Glomerular visceral epithelial cell (primary cell): ENCODE results near the gene KDR.

Experiments used
- DNase-seq: peaks from one replicate; pipeline ENCODE4 v3.0.0-alpha.2; 2016; ENCODE audit errors: extremely low spot score

The KDR gene

DNA sequence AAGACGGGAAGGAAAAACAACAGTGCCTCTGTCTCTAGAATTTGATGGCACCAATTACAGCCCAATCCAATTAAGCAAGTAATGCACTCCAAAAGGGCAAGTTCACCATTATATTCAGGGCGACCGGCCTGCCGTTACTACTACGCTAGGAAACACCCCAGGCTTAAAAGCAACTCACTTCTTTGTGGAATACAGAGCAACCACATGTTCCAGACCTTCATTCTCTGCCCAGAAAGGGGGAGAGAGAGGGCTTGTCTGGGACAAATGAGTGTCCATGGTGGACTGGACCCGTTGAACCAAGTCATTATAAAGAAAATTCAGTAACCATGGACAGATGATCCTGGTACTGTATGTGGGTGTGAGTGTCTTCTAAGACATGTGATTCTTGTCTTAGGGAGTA, 1.6 kb downstream of the KDR start:
- DNase-seq, result no peak

DNA sequence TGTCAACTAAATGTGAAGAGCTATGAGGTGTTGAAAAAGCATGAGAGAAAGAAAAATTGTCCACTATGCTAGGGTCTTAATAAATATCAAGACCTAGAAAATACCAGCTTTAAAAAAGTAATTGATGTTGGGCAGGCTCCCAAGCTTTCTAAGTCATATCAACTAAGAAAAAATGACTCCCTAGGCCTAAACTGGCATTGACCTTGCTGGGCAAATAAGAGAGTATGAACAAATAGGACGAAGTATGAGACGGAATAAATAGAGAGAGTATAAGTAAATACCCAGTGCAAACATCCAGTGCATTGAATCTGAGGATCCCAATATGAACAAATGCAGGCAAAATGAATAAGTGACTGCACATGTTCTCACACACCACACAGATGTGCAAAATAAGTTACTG, 3.2 kb downstream of the KDR start:
- DNase-seq, result no peak

DNA sequence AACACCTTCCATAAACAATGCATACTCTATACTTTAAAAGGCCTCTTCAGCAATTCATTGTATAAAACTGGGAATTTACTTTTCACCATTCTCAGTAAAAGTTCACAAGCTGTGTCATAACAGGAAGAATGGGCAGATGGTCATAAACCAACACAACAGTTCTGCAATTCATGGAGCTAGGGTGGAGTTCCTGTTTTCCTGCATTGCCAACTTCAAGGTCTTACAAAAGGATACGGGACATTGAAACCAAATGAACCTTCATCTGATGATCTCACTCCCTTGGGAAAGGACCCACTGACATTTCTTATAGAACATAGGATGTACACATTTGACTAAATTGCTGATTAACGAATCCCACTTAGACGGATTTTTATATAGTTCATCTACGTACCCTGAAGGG, 4.1 kb downstream of the KDR start:
- no peak for DNase-seq

DNA sequence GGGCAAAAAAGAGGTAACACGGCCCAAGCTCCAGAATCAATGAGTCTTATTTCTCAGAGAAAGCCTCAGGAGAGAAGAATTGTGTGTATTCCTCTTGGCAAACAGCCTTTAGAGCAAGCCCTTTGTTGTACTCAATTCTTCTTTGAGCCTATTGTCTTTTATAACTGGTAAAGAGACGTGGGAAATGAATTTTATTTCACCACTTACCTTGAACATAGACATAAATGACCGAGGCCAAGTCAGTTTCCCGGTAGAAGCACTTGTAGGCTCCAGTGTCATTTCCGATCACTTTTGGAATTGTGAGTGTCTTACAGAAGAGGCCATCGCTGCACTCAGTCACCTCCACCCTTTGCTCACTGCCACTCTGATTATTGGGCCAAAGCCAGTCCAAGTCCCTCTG, 7.0 kb downstream of the KDR start:
- DNase-seq, result no peak

DNA sequence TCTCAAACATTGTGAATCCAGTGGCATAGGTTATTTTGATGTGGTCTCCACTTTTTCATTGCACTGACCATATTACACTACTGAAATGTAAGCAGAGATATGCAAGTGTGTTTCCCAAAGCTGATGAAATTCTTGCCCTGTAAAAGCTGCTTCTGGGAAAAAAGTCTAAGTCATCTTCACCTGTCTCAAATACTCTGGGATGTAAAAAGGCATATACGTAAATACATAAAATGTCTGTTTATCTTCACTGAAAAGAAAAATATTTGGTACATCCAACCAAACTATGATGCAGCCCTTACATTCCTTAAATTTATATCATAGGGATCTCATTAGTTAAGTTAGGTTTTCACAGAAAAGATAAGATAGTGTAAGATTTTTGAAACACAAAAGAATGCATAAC, 7.9 kb downstream of the KDR start:
- no peak for DNase-seq

DNA sequence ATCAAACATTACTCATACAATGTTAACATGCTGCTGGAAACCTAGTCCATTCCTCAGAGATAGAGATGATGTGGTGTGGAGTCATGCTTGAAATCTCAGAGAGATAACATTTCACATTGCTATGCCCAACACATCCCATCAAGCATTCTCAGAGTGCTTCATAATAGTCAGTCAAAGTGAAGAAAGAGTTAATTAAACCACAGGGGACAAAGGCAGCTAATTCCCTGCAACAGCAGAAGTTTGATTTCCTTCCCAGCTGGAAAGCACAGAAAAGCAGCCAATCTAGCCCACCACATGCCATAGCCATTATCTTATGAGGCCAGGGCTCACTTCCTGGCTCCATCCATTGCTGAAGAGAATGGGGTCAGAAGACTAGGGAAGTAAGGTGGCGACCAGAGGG, 8.9 kb downstream of the KDR start:
- no peak for DNase-seq

DNA sequence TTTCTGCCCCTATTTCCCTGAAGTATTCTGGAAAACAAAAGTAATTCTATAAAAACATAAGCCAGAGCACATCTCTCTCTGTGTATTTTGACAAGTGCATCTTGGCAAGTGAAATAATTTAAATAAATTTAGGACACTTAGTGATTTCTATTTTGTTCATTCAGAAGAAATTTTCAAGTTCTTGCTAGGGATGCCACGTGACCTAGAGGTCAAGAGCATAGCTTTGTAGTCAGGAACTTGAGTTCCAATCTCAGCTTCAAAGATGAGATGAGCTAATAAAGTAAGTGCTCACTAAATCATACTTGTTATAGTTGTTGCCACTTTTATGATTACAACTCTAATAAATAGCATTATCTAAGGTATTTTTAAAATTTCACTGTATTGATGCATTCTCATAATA, 13.8 kb downstream of the KDR start:
- DNase-seq, result no peak

GRCh38 chr4:55110131-55110530, 15.3 kb downstream of the KDR start:
- no peak for DNase-seq

DNA sequence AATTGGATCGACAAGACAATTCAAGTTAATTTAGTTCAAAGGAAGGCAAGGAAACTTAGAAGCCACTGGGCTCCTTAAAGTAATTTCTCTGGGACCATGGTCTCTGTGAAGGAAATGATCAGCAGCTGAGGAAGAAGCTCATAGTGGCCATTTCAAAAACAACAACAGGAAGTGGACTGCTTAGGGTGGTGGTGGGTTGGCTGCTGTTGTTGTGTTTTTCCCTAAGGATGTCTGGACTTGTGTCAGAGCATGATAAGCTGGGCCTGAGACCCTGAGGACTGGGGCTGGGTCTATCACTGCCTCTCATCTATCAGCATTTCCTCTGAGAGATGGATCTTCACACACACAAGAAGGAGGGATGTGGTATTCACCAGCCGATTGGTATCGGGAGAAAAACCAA, 18.3 kb downstream of the KDR start:
- DNase-seq, result no peak

GRCh38 chr4:55103224-55103623, 22.2 kb downstream of the KDR start:
- no peak for DNase-seq

DNA sequence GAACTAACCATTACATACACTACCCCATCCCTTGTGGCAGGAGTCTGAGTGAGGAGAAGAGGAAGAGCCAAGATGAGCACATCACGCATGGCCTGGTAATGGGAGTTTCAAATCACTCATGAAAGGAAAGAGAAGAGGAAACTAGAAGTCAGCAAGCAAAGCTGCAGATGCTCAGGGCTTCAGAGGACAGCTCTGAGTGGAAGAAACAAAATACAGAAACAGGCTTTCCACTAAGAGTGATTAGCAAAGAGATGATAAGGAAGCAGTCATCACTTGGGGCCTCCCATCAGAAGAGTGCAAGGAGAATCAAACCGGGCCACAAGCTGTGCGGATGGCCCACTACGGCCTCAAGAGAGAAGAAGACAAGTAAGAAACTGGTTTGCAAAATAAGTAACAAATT, 25.6 kb downstream of the KDR start:
- DNase-seq, result no peak

- no peak for DNase-seq
Measured at GRCh38 chr4:55098456-55099204, 26.8 kb downstream of the KDR start.

- DNase-seq, result no peak
Measured at GRCh38 chr4:55096619-55097018, 28.8 kb downstream of the KDR start.

GRCh38 chr4:55096045-55096444, 29.4 kb downstream of the KDR start:
- no peak for DNase-seq

DNA sequence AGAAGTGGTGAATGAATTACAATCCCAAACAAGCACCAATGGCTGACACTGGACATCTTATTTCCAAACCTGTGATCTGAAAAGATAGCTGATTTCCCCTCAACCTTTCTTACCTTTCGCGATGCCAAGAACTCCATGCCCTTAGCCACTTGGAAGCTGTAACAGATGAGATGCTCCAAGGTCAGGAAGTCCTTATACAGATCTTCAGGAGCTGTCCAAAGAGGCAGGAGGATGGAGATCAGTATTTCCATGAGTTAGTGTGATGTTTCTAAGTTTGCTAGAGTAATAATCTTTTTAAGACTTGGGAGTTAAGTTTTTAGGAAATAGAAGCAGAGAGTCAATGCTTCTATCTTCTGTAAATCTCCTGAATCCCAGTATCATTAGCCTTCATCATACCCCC, 32.9 kb downstream of the KDR start:
- DNase-seq, result no peak

DNA sequence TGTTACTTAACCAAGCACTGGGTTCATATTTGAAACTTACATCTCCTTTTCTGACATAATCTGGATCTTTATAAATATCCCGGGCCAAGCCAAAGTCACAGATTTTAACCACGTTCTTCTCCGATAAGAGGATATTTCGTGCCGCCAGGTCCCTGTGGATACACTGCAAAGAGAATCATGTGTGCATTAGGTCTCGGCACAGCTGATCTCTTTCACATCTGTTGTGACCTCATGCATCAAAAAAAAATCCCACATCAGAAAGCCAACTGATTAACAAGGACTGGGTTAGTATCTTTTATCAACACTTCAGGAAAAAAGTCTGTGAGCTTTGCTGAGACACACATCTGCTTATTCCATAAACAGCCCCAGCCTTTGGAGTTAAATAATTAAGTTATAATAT, 35.5 kb downstream of the KDR start:
- DNase-seq, result no peak

DNA sequence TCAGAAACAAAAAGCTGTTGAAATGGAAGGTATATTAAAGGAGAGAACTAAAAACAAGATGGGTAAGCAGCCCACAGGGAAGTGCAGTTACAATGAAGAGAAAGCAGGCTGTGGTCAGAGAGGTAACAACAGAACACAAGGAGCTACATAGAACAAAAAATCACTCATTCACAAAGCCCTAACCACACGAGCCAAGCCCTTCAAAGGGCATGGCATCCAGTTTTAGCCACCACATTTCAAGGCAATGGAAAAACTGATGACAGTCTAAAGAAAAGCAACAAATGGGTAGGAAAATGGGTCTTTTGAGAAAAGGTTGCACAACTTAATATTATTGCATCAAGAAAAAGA, 37.5 kb downstream of the KDR start:
- DNase-seq, result no peak

GRCh38 chr4:55087009-55087912, 38.1 kb downstream of the KDR start:
- no peak for DNase-seq

DNA sequence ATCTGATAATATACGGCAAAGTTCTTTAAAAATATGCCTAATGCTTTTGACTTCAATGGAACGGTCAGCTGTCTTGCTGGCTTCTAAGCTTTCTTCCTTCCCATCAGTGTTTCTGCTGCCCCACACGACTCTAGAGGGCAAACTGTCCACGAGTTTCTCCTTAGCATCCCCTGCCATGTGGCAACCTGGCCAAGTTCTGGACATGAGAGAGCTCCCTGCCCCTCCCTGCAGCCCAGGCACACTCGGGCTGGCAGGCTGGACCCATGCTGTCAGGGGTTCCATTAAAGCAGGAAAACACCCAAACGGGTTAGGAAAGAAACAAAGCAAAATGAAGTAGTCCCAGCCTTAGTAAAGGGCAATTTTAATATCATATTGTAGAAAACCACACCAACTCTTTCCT, 38.8 kb downstream of the KDR start:
- no peak for DNase-seq

DNA sequence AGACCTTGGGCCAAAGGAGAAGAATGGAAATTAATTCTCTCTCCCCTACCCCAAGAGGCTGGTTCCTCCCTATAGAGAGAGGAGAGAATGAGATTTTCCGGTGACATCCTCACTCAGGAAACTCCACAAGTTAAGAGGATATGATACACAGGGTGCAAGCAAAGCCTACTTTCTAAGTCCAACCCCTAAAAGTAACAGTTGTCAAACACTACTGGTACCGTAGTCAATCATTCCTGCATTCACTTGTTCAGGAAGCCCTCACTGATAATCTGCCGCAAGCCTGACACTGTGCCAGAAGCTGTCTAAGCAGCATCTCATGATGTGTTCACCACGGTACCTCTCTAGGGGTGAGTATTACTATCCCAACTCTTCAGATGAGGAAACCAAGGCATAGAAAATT, 41.7 kb downstream of the KDR start:
- no peak for DNase-seq

DNA sequence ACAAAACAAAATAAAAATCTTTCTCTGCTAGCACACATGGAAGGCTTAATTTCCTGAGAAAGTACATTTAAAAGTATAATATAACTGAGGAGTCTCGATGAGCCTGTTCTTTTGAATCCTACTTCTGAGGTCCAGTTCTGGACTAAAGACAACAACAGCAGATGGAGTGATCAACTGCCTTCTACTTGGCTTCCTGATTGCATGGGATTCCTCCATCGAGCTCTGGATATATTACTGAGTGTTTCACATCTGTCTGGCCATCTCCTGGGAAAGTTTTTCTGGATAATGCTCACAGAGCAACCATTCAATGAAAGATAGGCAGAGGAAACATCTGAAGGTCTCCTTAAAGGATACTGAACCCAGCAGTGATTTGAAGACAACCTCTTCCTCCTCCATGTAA, 42.6 kb downstream of the KDR start:
- DNase-seq, result no peak

DNA sequence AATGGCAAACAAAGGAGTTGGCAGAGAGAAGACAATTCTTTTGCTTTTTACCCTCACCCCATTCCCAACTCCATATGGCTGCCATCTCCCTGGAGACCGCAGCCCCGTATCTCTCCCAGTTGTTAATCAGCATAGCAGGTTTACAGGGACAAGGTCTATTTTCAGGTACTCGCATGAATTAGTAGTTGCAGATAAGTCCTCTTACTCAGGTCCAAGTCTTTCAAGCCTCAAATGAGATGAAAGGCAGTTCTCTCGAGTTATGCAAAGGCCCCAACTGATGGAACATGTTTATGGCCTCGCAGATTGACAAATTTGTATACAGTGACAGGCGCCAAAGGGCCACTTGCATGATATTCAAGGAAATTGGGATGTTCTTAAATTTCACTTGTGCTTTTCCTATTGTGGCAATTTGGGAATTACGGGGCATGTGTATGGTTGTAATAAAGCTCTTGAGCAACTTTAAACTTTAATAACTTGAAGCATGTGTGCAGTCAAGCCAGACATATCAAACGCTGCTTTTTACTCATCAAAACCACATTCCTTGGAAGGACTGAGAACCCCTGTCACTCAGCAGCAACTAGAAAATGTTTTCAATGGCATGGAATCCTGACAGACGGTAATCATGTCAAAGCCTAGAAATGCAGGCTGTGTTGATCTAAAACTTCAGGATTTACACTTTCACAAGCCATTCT, 45.1 kb downstream of the KDR start:
- no peak for DNase-seq
